GM18507 (cell line): Measurements from ENCODE around the gene SPATA20.
A peak's percentile ranks its signal among the peaks of the same experiment; 100 is the strongest.

Source experiments
- DNase-seq: peaks from one replicate; pipeline ENCODE4 v3.0.0; 2011; ENCODE audit warnings: low read depth; ENCODE audit not compliant: insufficient read length; ENCODE audit errors: extremely low spot score
- FAIRE-seq: peaks from 2 replicates; lab custom pipeline; 2011; peaks lifted over from hg19 to GRCh38; lab: Jason Lieb, UNC

SPATA20 gene

DNA sequence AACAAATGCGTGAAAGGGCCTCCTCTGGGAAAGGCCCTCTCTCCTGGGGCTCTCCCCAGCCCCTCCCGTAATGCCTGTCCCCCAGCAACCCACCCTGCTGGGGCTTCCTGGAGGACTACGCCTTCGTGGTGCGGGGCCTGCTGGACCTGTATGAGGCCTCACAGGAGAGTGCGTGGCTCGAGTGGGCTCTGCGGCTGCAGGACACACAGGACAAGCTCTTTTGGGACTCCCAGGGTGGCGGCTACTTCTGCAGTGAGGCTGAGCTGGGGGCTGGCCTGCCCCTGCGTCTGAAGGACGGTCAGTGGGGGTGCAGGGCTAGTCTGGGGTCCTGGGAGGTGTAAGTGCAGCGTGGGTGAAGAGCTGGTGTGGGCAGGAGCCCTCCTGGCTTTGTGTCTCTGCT is 4.9 kb downstream of the SPATA20 start:
- FAIRE-seq (no peak), DNase-seq (no peak)

DNA sequence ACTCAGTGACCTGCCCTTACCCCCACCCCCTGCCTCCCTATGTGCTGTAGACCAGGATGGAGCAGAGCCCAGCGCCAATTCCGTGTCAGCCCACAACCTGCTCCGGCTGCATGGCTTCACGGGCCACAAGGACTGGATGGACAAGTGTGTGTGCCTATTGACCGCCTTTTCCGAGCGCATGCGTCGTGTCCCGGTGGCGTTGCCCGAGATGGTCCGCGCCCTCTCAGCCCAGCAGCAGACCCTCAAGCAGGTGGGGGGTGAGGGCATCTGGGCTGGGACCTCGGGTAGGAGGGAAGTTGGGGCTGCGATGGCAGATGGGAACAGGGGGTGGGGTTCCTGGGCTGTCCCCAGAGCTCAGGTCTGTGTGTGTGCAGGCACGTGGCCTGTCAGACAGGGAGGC is 7.2 kb downstream of the SPATA20 start:
- DNase-seq = no peak
- FAIRE-seq = no peak

DNA sequence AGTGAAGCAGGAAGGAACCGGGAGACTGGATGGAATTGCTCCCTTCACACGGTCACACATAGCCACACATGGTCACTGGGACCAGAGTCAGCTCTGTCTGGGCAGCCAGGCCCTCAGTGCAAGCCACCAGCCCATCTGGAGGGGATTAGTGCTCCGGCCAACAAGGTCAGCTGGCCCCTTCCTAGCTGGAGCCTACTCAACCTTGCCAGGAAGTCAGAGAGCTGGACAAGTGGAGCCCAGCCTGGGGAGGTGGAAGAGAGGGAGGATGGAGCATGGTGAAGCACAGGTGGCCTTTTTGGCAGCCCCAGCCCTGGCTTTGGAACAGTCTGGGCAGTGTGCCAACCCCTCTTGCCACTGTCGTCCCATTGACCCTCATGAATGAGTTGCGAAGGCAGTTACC is 9.8 kb downstream of the SPATA20 start:
- FAIRE-seq (no peak), DNase-seq (no peak)

DNA sequence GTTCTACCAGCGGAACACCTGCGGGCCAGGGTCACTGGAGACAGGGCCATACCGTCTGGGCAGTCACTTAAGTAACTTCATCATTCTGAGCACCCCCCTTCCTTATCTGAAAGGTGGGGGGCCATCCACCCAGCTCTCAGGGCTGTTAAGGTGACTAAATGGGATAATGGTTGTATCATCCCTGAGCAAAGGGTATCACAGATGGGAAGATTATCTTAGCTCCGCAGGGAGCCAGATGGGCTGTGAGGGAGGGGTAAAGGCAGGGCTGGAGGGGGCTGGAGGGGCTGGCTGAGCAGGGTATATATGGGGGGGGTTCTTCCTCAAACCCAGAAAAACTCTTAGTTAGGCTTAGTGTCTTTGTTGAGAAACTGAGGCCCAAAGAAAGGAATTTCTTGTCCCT is 10.7 kb downstream of the SPATA20 start:
- FAIRE-seq (no peak), DNase-seq (no peak)

DNA sequence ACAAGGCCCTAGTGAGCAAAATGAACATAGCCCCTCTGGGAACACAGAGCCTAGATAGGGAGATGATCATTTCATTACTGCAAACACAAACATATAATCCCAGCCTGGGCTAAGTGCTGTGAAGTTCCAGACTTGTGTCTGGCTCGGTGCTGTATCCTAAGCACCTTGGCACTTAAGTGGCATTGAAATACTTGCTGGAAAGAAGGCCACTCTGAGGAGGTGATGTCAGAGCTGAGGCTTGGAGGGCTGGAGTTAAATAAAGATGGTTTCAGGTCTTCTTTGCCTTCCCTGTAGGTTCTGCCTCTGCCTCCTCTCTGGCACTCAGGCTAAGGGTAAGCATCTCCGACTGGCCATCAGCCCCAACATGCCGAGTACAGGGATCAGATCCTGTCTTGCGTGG is 11.1 kb downstream of the SPATA20 start:
- FAIRE-seq = no peak

DNA sequence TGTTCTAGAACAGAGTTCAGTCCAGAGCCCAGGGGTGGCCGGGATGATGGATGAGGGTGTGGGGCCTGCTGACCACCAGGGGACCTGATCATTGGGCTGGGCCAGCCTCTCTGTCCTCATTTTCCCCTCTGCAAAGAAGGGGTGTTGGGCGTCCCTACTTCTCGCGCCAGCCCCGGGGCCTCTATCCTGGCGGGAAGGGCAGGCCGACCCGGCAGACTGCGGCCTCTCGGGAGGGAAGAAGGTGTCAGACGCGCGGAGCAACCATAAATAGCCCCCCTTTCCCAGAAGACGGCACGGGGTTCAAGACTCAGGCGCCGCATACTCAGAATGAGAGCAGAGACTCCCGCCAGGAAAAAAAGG is 11.6 kb downstream of the SPATA20 start:
- FAIRE-seq (no peak), DNase-seq (no peak)

More for the DNA sequence above, 11.1 kb downstream of the SPATA20 start:
- no peak for DNase-seq

DNA sequence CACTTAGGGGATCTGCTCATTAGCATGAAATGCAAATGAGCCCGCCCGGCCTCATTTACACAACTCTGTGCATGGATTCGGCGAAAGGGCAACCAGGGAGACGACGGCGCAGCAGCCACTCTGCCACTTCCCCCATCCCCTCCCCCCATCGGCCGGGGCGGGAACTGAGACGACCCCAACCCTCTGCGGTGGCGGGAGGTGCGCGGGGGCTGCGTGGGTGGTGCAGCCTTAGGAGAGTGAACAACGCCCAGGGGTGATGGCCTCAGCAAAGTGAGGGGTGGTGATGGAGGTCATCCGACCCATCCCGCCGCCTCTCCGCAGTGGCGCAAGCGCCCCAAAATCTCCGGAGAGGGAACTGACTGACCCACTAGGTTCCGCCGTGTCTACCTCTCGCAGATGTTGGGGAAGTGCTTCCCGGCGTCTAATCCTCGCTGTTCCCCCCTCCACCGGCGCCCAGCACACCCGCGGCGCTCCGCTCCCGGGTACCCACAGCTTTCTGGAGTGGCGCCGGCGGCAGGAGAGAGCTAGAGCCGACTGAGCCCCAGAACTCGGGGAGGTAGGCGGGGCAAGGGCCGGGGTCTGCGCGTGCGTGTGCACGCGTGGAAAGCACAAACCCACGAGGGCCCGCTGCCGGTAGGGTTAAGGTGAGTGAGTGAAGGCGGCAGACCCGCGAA is 12.1 kb downstream of the SPATA20 start:
- no peak for DNase-seq
- no peak for FAIRE-seq

DNA sequence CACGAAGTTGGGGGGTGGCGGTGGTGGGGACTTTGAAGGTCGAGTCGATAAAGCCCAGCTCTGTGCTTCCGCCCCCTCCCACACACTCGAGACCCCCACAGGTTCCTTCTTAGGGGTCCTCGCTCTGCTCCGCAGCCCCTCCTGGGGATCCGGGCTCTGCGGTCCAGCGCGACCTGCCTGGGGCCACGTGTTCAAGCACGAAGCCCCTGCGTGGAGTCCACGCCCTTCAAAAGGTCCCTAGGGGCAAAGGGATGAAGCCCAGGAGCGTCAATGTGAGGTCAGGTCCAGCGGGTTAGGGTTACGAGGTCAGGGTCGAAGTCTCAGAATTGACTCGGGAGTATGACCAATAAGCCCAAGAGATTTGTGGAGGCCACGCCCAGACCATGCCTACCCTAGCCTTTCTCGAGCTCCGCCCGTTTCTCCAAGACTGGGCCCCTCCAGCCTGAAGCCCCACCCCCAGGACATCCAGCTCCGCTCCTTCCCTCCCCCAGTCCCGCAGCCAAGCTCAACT is 12.8 kb downstream of the SPATA20 start:
- FAIRE-seq = no peak
- no peak for DNase-seq

DNA sequence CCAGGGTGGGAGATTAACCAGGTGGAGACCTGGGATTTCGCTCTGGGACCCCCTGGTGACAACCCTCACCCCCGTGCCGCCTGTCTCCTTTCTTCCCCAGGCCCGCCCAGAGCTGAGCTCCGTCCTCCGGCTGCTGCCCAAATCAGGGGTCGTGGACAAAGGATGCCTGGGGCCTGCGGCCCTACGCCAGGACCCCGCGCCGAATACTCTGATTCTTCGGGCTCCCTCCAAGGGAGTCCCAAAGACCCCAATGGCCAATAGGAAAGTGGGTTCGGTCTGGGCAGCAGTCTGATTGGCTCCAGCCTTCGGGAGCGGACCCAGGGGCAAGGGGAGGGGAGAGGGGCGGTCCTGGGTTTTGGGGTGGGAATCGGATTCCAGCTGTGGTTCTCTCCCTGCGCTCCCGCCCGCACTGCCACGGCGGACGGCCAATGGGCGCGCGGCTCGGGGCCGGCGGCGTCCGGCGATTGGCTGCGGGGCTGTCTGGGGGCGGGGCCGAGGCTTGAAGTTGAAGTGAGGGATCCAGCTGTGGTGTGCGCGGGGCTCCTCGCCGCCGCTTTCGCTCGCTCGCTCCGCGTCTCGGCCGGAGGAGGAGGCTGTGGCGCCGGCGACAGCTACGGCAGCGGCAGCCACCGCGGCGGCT is 13.3 kb downstream of the SPATA20 start, which contains the start of gene CACNA1G:
TSS of gene CACNA1G (plus strand) at position 531 of the 640 bp plus-strand sequence. CDS start 745 bp downstream, outside the sequence.
- FAIRE-seq = peak; percentile 56

DNA sequence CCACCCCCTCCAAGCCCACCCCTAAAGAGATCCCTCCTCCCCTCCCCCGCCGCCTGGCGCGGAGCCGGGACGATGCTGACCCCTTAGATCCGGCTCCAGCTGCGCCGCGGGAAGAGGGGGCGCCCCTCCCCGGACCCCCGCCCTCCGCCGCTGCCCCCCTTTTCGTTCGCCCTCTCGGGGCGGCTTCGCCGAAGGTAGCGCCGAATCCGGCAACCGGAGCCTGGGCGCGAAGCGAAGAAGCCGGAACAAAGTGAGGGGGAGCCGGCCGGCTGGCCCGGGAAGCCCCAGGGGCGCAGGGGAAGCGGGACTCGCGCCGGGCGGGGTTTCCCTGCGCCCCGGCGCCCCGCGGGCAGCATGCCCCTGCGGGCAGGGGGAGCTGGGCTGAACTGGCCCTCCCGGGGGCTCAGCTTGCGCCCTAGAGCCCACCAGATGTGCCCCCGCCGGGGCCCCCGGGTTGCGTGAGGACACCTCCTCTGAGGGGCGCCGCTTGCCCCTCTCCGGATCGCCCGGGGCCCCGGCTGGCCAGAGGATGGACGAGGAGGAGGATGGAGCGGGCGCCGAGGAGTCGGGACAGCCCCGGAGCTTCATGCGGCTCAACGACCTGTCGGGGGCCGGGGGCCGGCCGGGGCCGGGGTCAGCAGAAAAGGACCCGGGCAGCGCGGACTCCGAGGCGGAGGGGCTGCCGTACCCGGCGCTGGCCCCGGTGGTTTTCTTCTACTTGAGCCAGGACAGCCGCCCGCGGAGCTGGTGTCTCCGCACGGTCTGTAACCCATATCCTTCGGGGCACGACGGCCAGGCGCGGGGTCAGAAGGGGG is 14.2 kb downstream of the SPATA20 start:
- DNase-seq (no peak), FAIRE-seq (no peak)

More for the DNA sequence above, 13.3 kb downstream of the SPATA20 start, which contains the start of gene CACNA1G:
- DNase-seq = peak; percentile 95

DNA sequence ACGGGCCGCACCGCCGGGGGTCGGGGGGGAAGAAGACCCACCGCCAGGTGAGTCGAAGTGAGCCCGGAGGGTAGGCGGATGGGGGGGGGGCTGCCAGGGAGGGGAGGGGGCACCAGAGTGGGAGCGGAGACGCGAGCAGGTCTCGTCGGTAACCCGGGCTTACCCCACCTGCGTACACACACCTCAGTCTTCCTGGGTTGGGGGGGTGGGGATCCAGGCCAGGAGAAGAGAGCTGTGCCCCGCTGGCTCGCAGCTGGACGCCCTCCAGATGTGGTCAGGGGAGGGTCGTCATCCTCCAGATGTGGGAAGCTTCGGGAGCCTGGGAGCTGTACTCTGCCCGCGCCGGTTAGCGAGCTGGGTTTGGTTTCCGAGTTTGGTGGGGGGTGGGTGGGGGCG is 14.8 kb downstream of the SPATA20 start:
- FAIRE-seq (no peak), DNase-seq (no peak)

DNA sequence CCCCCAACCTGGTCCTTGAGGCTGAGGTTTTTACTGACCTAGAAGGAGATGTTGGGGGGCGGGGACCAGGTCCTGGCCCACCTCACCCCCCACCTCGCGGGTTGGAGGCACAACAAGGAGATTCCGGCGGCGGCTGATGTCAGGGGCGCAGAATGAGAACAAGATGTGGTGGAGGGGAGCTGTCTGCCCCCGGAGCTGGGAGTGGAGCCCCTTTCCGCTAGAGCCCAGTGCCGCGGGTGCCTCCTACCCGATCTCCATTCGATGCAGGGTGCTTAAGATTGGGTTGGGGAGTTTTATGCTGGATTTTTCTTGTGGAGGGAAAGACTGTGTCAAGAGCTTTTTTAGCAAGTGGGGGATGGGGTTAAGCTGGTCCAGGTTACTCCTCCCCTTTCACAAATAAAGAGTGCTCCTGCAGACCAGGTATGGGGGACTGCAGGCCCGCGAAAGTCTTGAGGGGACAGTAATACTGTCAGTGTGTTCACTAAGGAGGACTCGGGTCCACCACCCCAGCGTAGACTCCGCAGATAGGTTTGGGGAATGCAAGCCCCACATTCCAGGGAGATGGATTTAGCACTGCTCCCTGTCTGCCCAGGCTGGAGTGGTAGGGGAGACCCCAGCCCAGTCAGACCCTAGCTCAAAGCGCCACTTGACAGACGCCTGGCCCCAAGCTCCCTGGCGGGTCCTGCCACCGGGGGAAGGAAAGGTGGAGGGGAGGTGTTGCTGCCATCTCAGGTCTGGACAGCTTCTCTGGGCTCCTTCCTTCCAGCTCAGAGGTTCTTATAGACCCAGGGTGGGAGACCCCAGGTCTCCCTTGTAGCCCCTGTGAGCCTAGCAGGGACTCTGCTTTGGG is 15.5 kb downstream of the SPATA20 start:
- no peak for DNase-seq
- no peak for FAIRE-seq

DNA sequence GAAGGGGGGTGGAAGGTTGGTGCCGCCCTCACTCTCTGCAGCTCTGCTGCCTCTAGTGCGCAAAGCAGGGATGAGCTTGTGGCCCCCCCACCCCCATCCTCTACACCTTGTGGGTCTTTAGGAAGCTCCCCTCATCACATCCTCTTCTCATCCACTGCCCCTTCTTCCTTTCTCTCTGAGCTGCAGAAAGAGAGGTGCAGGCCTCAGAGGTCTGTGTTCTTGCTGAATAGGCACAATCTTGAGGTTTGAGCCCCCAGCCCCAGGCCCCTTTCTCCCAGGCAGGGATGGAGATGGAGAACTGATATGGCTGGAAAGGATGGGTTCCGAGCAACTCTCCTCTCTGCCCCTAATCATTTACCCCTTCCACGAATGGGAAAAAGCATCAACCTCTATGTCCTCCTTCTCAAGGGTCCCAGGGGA is 16.1 kb downstream of the SPATA20 start:
- FAIRE-seq (no peak), DNase-seq (no peak)

DNA sequence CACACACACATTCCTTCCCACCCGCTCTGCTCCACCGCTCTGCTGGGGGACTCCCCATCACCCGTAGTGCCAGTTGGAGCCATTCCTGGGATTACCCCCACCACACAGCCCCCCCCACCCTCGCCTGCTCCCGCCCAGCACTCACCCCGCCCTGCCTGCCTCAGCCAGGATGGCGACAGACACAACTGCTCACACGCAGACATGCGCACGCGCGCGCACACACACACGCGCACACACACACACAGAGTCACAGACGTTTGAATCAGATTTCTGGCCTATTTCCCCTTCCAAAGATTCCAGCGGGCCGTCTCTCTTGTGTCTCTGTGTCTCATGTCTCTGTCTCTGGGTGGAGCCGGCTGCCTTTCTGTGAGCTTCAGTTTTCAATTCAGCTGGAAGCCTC is 17.9 kb downstream of the SPATA20 start:
- FAIRE-seq (no peak), DNase-seq (no peak)

DNA sequence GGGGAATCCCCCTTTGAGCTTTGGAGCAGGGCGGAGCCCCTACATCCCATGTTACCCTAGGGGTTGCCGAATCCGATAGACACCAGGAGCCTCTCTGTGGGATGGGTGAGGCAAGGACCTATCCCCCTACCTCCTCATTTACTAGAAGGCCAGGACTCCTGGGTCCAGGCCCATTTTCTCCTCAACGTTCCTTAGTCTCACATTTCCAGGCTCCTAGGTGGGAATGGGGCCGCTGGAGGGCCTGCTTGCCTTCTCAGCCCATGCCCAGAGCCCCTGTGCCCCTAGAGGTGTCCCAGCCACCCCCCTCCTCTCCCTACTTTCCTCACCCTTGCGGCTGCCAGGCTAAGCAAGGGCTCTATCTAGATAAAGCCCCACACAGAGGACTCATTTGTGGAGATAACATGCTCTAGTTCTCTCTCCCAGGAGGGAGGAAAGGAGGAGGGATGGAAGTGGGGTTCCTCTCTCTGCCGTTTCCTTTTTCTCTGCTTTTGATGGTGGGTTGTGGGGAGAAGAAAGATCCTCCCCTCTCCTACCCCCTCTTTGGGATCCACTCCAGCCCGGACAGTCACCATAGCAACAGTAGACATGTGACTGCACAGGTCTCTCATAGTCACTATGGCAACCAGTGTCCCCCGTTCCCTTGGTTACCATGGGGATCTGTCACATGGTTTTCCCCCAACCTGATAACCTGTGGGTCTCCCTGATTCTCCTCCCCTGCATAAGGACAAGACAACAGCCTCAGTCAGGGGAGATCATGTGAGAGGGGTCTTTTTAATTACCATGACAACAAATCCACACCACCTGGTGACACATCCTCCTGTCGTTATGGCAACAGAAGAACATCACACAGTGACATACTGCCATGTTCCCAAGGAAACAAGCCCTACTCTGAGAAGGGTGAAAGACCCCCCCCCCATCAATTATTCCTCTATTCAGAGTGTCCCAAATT is 18.7 kb downstream of the SPATA20 start:
- FAIRE-seq = no peak
- DNase-seq = no peak

DNA sequence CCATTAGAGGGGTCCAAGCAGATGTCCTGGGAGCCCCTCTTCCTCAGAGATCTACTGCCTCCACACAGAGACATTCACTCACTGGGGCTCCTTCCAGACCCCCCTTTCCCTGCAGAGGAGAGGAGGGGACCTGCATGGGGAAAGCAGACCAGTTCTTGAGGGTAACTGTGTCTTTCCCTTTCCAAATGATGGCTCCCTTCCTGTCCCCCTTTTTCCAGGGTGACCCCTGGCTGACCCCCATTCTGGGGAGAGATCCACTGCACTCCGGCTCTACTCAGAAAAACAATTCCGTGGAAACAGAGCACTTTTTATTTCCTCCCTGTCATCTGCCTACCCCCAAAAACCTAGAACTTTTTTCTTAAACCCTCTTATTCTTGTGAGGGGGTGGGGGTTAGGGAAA is 19.9 kb downstream of the SPATA20 start:
- DNase-seq = no peak
- FAIRE-seq = no peak

DNA sequence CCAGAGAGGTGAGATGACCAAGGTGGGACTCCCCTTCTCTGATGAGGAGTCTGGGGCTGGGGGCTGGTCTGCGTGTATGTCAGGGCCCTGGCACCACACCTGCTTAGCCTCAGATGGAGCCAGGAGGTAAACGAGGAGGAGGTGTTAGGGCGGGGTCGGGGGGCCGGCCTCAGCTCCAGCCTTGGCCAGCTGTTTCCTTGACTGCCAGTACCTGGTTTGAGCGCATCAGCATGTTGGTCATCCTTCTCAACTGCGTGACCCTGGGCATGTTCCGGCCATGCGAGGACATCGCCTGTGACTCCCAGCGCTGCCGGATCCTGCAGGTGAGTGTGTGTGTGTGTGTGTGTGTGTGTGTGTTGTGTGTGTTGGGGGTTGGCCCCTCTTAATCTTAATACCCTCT is 21.7 kb downstream of the SPATA20 start:
- DNase-seq (no peak), FAIRE-seq (no peak)

DNA sequence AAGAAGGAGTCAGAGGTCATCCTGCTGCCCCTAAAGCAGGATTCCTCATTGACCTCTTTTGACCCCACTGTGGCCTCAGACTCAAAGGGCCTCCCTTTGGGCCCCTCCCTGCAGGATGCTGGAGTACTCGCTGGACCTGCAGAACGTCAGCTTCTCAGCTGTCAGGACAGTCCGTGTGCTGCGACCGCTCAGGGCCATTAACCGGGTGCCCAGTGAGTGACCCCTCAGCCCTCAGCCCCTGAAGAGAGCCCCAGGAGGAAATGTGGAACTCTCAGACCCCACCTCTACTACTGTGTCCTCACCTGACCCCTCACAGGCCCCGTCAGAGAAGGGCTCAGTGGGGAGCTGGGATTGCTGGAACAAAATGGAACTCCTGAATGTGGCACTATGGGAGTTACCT is 22.6 kb downstream of the SPATA20 start:
- no peak for DNase-seq
- FAIRE-seq = no peak
